ENCODE data around the gene PLPP7.

GRCh38 chr9:131323629-131324028 lies 34.1 kb downstream of the PLPP7 start:
- no peak for TF ChIP-seq POLR2A (IDR thresholded peaks at IDR 0.05)
- TF ChIP-seq, protein P1, sequence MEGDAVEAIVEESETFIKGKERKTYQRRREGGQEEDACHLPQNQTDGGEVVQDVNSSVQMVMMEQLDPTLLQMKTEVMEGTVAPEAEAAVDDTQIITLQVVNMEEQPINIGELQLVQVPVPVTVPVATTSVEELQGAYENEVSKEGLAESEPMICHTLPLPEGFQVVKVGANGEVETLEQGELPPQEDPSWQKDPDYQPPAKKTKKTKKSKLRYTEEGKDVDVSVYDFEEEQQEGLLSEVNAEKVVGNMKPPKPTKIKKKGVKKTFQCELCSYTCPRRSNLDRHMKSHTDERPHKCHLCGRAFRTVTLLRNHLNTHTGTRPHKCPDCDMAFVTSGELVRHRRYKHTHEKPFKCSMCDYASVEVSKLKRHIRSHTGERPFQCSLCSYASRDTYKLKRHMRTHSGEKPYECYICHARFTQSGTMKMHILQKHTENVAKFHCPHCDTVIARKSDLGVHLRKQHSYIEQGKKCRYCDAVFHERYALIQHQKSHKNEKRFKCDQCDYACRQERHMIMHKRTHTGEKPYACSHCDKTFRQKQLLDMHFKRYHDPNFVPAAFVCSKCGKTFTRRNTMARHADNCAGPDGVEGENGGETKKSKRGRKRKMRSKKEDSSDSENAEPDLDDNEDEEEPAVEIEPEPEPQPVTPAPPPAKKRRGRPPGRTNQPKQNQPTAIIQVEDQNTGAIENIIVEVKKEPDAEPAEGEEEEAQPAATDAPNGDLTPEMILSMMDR (IDR thresholded peaks at IDR 0.05), result no peak

Measured in heart left ventricle (tissue), 13 donors.